Measurements from ENCODE around the gene OTOGL. TPM values are rescaled to one million over a fixed set of nuclear protein-coding genes. Genes with fewer than 3 reads are reported as not detected.

OTOGL gene
- total RNA-seq, 1 donor from 2014 or later, result 0.12 TPM

DNA sequence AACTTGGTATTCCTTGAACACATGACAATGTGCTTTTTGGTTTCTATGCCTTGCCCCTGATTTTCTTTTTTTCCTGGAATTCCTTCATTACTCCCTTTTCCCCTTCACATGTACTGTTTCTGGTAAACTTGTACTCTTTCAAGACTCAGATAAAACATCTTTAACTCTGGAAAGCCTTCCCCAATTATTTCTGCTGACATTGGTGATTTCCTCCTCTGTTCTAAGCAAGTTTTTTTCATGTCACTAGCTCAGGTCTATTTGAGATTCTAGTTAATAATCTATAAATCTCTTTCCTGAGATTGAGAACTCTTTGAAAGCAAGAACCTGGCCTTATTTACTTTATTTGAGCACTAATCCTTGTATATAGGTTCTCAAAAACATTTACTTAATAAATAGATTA is 320.7 kb downstream of the OTOGL start:
- TF ChIP-seq, protein P1, sequence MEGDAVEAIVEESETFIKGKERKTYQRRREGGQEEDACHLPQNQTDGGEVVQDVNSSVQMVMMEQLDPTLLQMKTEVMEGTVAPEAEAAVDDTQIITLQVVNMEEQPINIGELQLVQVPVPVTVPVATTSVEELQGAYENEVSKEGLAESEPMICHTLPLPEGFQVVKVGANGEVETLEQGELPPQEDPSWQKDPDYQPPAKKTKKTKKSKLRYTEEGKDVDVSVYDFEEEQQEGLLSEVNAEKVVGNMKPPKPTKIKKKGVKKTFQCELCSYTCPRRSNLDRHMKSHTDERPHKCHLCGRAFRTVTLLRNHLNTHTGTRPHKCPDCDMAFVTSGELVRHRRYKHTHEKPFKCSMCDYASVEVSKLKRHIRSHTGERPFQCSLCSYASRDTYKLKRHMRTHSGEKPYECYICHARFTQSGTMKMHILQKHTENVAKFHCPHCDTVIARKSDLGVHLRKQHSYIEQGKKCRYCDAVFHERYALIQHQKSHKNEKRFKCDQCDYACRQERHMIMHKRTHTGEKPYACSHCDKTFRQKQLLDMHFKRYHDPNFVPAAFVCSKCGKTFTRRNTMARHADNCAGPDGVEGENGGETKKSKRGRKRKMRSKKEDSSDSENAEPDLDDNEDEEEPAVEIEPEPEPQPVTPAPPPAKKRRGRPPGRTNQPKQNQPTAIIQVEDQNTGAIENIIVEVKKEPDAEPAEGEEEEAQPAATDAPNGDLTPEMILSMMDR (conservative IDR thresholded peaks at IDR 0.05), result no peak
- Mint-ChIP-seq H3K4me1 (no peaks in the 10 kb centered on the region), H3K9me3 (no peaks in the 10 kb centered on the region), H3K27ac (ENCODE audit: unreplicated experiment) (no peak overlapping the region), H3K4me3 (no peak overlapping the region), H3K27me3 (ENCODE audit: low read depth) (peaks cover 1% of the 10 kb centered on the region), H3K36me3 (ENCODE audit: low read depth) (no peaks in the 10 kb centered on the region)
- DNase-seq (ENCODE audit: low read depth, low spot score), result no peak

GRCh38 chr12:80422550-80422949 is 323.2 kb downstream of the OTOGL start:
- DNase-seq (ENCODE audit: low read depth, low spot score), result no peak
- no peaks in the 10 kb centered on the region for H3K27me3 Mint-ChIP-seq (ENCODE audit: low read depth)
- no peak overlapping the region for H3K4me3 Mint-ChIP-seq
- no peaks in the 10 kb centered on the region for H3K4me1 Mint-ChIP-seq
- H3K9me3 Mint-ChIP-seq, result no peaks in the 10 kb centered on the region
- TF ChIP-seq, protein P1 (conservative IDR thresholded peaks at IDR 0.05), result no peak
- no peaks in the 10 kb centered on the region for H3K36me3 Mint-ChIP-seq (ENCODE audit: low read depth)
- H3K27ac Mint-ChIP-seq (ENCODE audit: unreplicated experiment), result no peak overlapping the region

Other genes with a start within 250 kb of the OTOGL start
- gene PPP1R12A, start 164.4 kb upstream of the OTOGL start, total RNA-seq, result 65.7 and 72.3 TPM in 2 replicates